OCI-LY7 (cell line): Measurements from ENCODE around the gene WDR54. TPM values are rescaled to one million over a fixed set of nuclear protein-coding genes. Genes with fewer than 3 reads are reported as not detected.
"Not testable (repeated sequence)": the region's sequence is repeated elsewhere in the genome, so short reads cannot be mapped to it uniquely, and the experiment has no call there.

Experiments
- BruUV-seq: library from RNA; stranded (reverse); fragments of 400-500 nt; replicated peaks from 2 replicates; lab custom pipeline; 2021; lab: Mats Ljungman, UMichigan
- CTCF ChIA-PET: fragments of 300-600 bp; sonication (Branson Sonifier 250); formaldehyde crosslinking; loops from one replicate; lab custom pipeline; 2022; ENCODE audit warnings: antibody characterized with exemption; ENCODE audit not compliant: unreplicated experiment; lab: Charles Lee
- POLR2A ChIA-PET: fragments of 300-600 bp; sonication (Branson Sonifier 250); formaldehyde crosslinking; loops from one replicate; lab custom pipeline; 2022; ENCODE audit warnings: antibody characterized with exemption; lab: Charles Lee
- DNase-seq: peaks from one replicate; pipeline ENCODE4 v3.0.0-alpha.2; 2015; ENCODE audit warnings: low spot score
- H2AFZ ChIP-seq: fragments of 200-600 bp; sonication (generic), shearing (Covaris generic); 2 replicates; pipeline ENCODE4 v1.6.1; 2014; ENCODE audit warnings: mild to moderate bottlenecking, antibody characterized with exemption, low read length, moderate library complexity
- H3K27ac ChIP-seq: fragments of 200-600 bp; sonication (generic); 2 replicates; pipeline ENCODE4 v1.5.1; 2014; ENCODE audit warnings: mixed run types, low read depth, mild to moderate bottlenecking, moderate library complexity, low read length, inconsistent platforms; ENCODE audit not compliant: poor library complexity, severe bottlenecking
- H3K36me3 ChIP-seq: fragments of 200-600 bp; sonication (generic); 2 replicates; pipeline ENCODE4 v1.6.1; 2014; ENCODE audit warnings: mild to moderate bottlenecking, antibody characterized with exemption, low read length, moderate library complexity, mixed read lengths; ENCODE audit not compliant: insufficient read depth
- H3K4me1 ChIP-seq: fragments of 200-600 bp; sonication (generic); 2 replicates; pipeline ENCODE4 v1.5.1; 2014; ENCODE audit warnings: mild to moderate bottlenecking, low read length; ENCODE audit not compliant: insufficient read depth, poor library complexity, severe bottlenecking
- H3K4me2 ChIP-seq: fragments of 200-600 bp; sonication (generic); 2 replicates; pipeline ENCODE4 v1.6.1; 2014; ENCODE audit warnings: mild to moderate bottlenecking, low read length
- H3K4me3 ChIP-seq: fragments of 200-600 bp; sonication (generic); 2 replicates; pipeline ENCODE4 v1.5.1; 2014; ENCODE audit warnings: mild to moderate bottlenecking, low read depth, low read length; ENCODE audit not compliant: poor library complexity, severe bottlenecking
- H3K79me2 ChIP-seq: fragments of 200-600 bp; sonication (generic); 2 replicates; pipeline ENCODE4 v1.6.1; 2016; ENCODE audit warnings: low read depth, mild to moderate bottlenecking, low read length, moderate library complexity, mixed read lengths; ENCODE audit not compliant: insufficient read depth
- H3K9me2 ChIP-seq: fragments of 200-600 bp; sonication (generic); 2 replicates; pipeline ENCODE4 v1.6.1; 2016; ENCODE audit warnings: mild to moderate bottlenecking, low read length, mixed read lengths; ENCODE audit not compliant: insufficient read depth
- H3K9me3 ChIP-seq: fragments of 200-600 bp; sonication (generic); 2 replicates; pipeline ENCODE4 v1.6.1; 2014; ENCODE audit warnings: mild to moderate bottlenecking, mixed run types, low read length, mixed read lengths
- H4K20me1 ChIP-seq: fragments of 200-600 bp; sonication (generic); 2 replicates; pipeline ENCODE4 v1.6.1; 2014; ENCODE audit warnings: mild to moderate bottlenecking, antibody characterized with exemption, low read length, moderate library complexity, mixed read lengths; ENCODE audit not compliant: insufficient read depth
- CTCF ChIP-seq: fragments of 200-600 bp; sonication (generic); conservative IDR thresholded peaks from 2 replicates; pipeline ENCODE4 v1.5.1; 2014; ENCODE audit warnings: mild to moderate bottlenecking, antibody characterized with exemption, low read length, moderate library complexity, mixed read lengths
- EZH2phosphoT487 ChIP-seq: fragments of 200-600 bp; sonication (generic); IDR thresholded peaks from 2 replicates; pipeline ENCODE4 v1.6.1; 2018; ENCODE audit warnings: low read depth, borderline replicate concordance, mild to moderate bottlenecking, mixed run types, antibody characterized with exemption, low read length, moderate library complexity, mixed read lengths
- intact Hi-C: fragments of 100-400 bp; cut with micrococcal nuclease; formaldehyde crosslinking; loops from one replicate; pipeline ENCODE4 v1.10.0; 2022; ENCODE audit not compliant: unreplicated experiment
- total RNA-seq, 2 experiments: library from RNA; depleted of rRNA in 1 of 2; stranded (reverse); fragments of >200 nt in 1 of 2; shearing (Covaris generic) in 1 of 2; gene quantifications; 2 replicates each; pipeline ENCODE4 v1.2.3, GENCODE V29; 2014 to 2022

The WDR54 gene
- total RNA-seq, 2 experiments from 2014 or later, result 64.7 to 89.5 TPM

- BruUV-seq, result no TSS peak
- Histone ChIP-seq H3K36me3 (peaks cover 35% of the 10 kb centered on the region), H4K20me1 (no peaks in the 10 kb centered on the region), H3K9me3 (no peaks in the 10 kb centered on the region), H3K27ac (peak overlapping the region; percentile 48), H3K4me3 (peak overlapping the region; percentile 98), H3K9me2 (no peaks in the 10 kb centered on the region), H3K79me2 (peaks cover 22% of the 10 kb centered on the region), H2AFZ (0 out of 2 replicates have a peak overlapping the region, but pooled peaks have one; percentile 8), H3K4me2 (peak overlapping the region; percentile 100), H3K4me1 (peaks cover 26% of the 10 kb centered on the region)
- TF ChIP-seq EZH2phosphoT487, result no peak
- no peak for TF ChIP-seq CTCF
- no peak for DNase-seq
- intact Hi-C loops, result no loop called here
- POLR2A ChIA-PET, result interaction anchor here (0.7 to 3.1 kb wide), 7 partner anchors 8 to 524 kb away, joined by 3 to 25 read pairs (median 5); partner anchors contain the start of genes CCDC142, MRPL53 and TTC31
- CTCF ChIA-PET, result no interaction called here
These were observed 37.4 kb downstream of the WDR54 start for GRCh38 chr2:74458938-74459363.

DNA sequence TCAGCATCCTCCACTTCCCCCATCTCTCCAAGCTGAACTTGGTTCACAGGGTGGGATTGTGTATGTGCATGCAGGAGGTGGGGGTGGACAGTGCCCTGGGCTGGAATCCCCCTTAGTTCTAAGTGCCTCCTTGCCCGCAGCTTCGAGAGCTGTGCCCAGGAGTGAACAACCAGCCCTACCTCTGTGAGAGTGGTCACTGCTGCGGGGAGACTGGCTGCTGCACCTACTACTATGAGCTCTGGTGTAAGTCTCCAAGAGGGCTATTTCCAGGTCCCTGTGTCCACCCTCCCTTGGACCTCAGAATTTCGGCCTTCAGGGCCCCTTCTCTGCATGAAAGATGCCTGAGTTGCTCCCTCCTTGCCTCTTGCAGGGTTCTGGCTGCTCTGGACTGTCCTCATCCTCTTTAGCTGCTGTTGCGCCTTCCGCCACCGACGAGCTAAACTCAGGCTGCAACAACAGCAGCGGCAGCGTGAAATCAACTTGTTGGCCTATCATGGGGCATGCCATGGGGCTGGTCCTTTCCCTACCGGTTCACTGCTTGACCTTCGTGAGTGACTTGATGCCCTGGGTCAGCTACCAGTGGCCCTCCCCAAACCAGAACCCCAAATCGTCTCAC, 38.1 kb downstream of the WDR54 start:
- H3K4me3 ChIP-seq, result peak overlapping the region; percentile 98
- H2AFZ ChIP-seq, DNase-seq, H3K9me2 ChIP-seq, H4K20me1 ChIP-seq, H3K9me3 ChIP-seq, BruUV-seq, H3K27ac ChIP-seq, intact Hi-C loops, CTCF ChIA-PET: not testable (repeated sequence)
- peaks cover 24% of the 10 kb centered on the region for H3K4me1 ChIP-seq
- peaks cover 35% of the 10 kb centered on the region for H3K36me3 ChIP-seq
- POLR2A ChIA-PET, result interaction anchor here (2.1 kb wide), 1 partner anchor 7 kb away, joined by 11 read pairs; no protein-coding TSS in a partner anchor
- H3K4me2 ChIP-seq, result peak overlapping the region; percentile 100
- peaks cover 29% of the 10 kb centered on the region for H3K79me2 ChIP-seq

GRCh38 chr2:74460187-74460586, 38.7 kb downstream of the WDR54 start:
- H3K9me2 ChIP-seq, DNase-seq, H2AFZ ChIP-seq, intact Hi-C loops, H3K27ac ChIP-seq, H3K9me3 ChIP-seq, POLR2A ChIA-PET, CTCF ChIA-PET, H3K4me2 ChIP-seq, H4K20me1 ChIP-seq, BruUV-seq, H3K4me3 ChIP-seq: not testable (repeated sequence)
- Histone ChIP-seq H3K4me1 (peaks cover 24% of the 10 kb centered on the region), H3K36me3 (peaks cover 35% of the 10 kb centered on the region), H3K79me2 (peaks cover 31% of the 10 kb centered on the region)
